ENCODE data around the gene CHMP4B. TPM values are rescaled to one million over a fixed set of nuclear protein-coding genes. Genes with fewer than 3 reads are reported as not detected.

The CHMP4B gene
- total RNA-seq, 1 donor from 2014 or later, result 46.4 TPM

DNA sequence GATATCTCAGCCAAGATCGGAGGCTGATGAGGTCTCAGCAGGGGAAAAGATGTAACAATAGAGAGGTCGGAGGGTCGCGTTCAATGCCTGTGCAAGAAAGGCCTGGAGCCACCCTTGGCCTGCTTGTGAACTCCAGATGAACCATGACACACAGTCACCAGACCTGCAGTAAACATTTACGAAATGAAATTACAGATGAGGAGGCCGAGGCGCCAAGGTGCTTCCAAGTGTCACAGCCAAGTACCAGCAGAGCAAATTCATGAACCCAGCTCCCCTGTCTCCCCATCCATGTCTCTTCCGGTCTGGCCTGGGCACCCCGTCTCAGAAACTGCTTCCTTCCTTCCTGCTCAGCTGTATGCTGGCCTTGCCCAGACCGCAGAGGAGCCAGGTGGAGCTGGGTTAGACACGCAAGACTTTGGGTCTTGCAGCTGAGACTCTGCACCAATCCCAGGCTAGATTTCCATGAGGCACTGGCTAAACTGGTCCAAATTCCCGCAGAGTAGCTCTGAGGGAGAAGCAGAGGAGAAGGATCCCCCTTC lies 48.1 kb downstream of the CHMP4B start:
- H3K9me3 Mint-ChIP-seq (ENCODE audit: unreplicated experiment), result peaks cover 6% of the 10 kb centered on the region
- H3K4me1 Mint-ChIP-seq (ENCODE audit: low read depth, unreplicated experiment), result peaks cover 2% of the 10 kb centered on the region
- H3K36me3 Mint-ChIP-seq (ENCODE audit: unreplicated experiment), result peaks cover 4% of the 10 kb centered on the region
- no peak overlapping the region for H3K27ac Mint-ChIP-seq (ENCODE audit: unreplicated experiment)
- no peak for DNase-seq
- peaks cover 10% of the 10 kb centered on the region for H3K27me3 Mint-ChIP-seq (ENCODE audit: unreplicated experiment)
- H3K4me3 Mint-ChIP-seq (ENCODE audit: unreplicated experiment), result no peak overlapping the region
- TF ChIP-seq, protein P1, sequence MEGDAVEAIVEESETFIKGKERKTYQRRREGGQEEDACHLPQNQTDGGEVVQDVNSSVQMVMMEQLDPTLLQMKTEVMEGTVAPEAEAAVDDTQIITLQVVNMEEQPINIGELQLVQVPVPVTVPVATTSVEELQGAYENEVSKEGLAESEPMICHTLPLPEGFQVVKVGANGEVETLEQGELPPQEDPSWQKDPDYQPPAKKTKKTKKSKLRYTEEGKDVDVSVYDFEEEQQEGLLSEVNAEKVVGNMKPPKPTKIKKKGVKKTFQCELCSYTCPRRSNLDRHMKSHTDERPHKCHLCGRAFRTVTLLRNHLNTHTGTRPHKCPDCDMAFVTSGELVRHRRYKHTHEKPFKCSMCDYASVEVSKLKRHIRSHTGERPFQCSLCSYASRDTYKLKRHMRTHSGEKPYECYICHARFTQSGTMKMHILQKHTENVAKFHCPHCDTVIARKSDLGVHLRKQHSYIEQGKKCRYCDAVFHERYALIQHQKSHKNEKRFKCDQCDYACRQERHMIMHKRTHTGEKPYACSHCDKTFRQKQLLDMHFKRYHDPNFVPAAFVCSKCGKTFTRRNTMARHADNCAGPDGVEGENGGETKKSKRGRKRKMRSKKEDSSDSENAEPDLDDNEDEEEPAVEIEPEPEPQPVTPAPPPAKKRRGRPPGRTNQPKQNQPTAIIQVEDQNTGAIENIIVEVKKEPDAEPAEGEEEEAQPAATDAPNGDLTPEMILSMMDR (IDR thresholded peaks at IDR 0.05; ENCODE audit: partially characterized antibody, unreplicated experiment), result no peak

DNA sequence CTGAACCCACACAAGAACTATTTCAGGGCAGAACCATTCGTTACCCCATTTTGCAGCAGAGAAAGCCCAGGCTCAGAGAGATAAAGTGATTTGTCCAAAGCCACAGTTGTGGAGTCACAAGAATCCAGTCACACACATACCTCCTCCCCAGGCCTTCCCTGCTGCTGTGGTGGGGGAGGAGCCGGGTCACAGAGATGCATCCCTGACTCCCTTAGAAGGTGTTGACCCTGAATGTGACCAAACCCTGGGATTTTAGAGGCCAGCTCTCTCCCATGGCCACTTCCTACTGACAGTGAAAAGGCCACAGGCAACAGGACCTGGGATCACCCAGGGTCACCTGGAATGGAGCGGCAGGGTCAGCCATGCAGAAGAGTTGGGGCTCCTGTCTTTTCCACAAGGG lies 48.6 kb downstream of the CHMP4B start:
- Mint-ChIP-seq H3K36me3 (ENCODE audit: unreplicated experiment) (peaks cover 4% of the 10 kb centered on the region), H3K27ac (ENCODE audit: unreplicated experiment) (no peak overlapping the region), H3K9me3 (ENCODE audit: unreplicated experiment) (peaks cover 6% of the 10 kb centered on the region), H3K4me3 (ENCODE audit: unreplicated experiment) (no peak overlapping the region), H3K4me1 (ENCODE audit: low read depth, unreplicated experiment) (peaks cover 2% of the 10 kb centered on the region), H3K27me3 (ENCODE audit: unreplicated experiment) (peaks cover 12% of the 10 kb centered on the region)
- DNase-seq, result no peak
- TF ChIP-seq, protein P1 (IDR thresholded peaks at IDR 0.05; ENCODE audit: partially characterized antibody, unreplicated experiment), result no peak

DNA sequence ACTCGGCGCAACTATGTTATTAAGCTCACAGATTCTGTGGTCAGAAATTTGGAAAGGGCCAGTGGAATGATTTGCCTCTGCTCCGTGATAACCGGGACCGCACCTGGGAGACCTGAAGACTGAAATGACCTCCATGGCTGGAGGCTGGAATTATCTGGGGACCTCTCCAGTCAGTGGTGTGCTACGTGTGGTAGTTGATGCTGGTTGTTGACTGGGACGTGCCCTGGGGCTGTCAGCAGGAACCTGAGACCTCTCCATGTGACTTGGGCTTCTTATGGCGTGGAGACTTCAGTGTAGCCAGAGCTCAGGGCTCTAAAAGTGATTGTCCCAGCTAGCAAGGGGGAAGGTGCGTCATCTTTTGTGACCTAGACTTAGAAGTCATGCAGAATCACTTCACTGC lies 50.3 kb downstream of the CHMP4B start:
- H3K4me1 Mint-ChIP-seq (ENCODE audit: low read depth, unreplicated experiment), result peaks cover 2% of the 10 kb centered on the region
- no peak overlapping the region for H3K27ac Mint-ChIP-seq (ENCODE audit: unreplicated experiment)
- DNase-seq, result no peak
- peaks cover 12% of the 10 kb centered on the region for H3K27me3 Mint-ChIP-seq (ENCODE audit: unreplicated experiment)
- H3K4me3 Mint-ChIP-seq (ENCODE audit: unreplicated experiment), result no peak overlapping the region
- peaks cover 7% of the 10 kb centered on the region for H3K9me3 Mint-ChIP-seq (ENCODE audit: unreplicated experiment)
- TF ChIP-seq, protein P1 (IDR thresholded peaks at IDR 0.05; ENCODE audit: partially characterized antibody, unreplicated experiment), result no peak
- H3K36me3 Mint-ChIP-seq (ENCODE audit: unreplicated experiment), result peaks cover 4% of the 10 kb centered on the region

DNA sequence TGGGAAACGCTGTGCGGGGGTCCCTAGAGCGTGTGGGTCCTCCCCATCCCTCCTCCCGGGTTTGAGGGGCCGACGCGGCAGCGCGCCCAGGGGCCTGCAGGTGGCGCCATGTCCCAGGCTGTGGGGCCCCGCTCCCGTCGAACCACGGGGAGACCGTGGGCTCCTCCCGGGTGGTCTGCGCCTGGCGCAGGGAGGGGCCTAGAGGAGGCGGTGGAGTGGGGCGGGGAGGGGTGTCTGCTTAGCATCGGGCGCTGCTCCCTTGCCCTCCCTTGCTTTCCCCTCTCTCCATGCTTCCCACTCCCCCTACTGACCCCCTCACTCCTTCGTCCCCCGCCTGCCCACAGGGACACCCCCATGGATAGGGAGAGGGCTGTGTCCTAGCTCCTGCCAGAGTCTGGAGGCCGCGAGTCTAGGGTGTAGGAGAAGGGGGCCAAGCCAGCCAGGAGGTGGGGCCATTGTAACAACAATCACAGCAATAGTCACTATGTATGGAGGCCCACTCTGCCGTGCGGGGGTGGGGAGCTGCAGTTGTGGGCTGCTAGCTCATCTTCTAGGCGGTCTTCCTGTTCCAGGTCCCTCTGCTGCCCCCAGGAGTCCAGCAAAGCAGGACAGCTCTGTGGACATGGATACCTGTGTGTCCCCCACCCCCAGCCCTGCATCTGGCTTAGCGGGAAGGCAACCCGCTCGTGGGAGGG lies 51.7 kb downstream of the CHMP4B start:
- Mint-ChIP-seq H3K4me1 (ENCODE audit: low read depth, unreplicated experiment) (no peaks in the 10 kb centered on the region), H3K9me3 (ENCODE audit: unreplicated experiment) (peaks cover 7% of the 10 kb centered on the region), H3K4me3 (ENCODE audit: unreplicated experiment) (no peak overlapping the region), H3K27ac (ENCODE audit: unreplicated experiment) (no peak overlapping the region), H3K27me3 (ENCODE audit: unreplicated experiment) (peaks cover 10% of the 10 kb centered on the region), H3K36me3 (ENCODE audit: unreplicated experiment) (no peaks in the 10 kb centered on the region)
- TF ChIP-seq, protein P1 (IDR thresholded peaks at IDR 0.05; ENCODE audit: partially characterized antibody, unreplicated experiment), result peak; percentile 66
- peak; percentile 71 for DNase-seq
